Umbilical cord (tissue), 2 donors: ENCODE data around the gene CLCA1. TPM values are rescaled to one million over a fixed set of nuclear protein-coding genes. Genes with fewer than 3 reads are reported as not detected.

Experiments used
- DNase-seq: peaks from one replicate; pipeline ENCODE4 v3.0.0-alpha.2; 2015; ENCODE audit warnings: low spot score
- total RNA-seq: library from RNA; depleted of rRNA; stranded (reverse); fragments of >200 nt; gene quantifications from one replicate; pipeline ENCODE4 v1.2.3, GENCODE V29; 2014; ENCODE audit warnings: low replicate concordance; ENCODE audit not compliant: insufficient read depth

Gene CLCA1
- total RNA-seq, 1 donor from 2014 or later: 0.72 TPM

DNA sequence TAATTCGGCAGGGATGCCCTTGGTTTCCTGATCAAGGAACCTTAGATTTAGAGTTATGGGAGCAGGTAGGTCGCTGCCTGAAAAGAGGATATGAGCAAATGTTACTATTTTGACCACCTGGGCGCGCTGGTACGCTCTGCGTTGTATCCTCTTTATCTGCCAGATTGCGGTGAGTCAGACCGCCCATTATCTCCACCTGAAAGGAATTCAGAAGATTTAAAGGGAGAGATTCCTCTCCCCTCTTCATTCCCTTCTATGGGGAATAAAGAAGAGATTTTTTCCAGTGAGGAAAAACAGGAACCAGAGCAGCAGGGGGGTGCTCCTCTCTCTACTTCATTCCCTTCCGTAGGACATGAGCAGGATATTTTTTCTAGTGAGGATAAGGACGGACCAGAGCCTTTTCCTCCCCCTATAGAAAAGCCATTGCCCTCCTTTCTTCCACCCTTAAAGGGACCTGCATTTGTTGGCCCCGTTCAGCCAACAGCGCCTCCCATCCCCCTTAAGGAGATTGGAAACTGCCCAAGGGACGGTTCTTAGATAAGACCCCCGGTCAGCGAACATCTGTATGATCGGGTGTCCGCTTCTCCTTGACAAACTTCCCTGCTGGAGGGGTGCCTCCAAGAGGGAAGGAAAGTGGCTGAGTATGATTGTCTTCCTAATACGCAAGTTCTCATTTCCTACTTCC lies 34.1 kb downstream of the CLCA1 start:
- DNase-seq: peak; percentile 81

DNA sequence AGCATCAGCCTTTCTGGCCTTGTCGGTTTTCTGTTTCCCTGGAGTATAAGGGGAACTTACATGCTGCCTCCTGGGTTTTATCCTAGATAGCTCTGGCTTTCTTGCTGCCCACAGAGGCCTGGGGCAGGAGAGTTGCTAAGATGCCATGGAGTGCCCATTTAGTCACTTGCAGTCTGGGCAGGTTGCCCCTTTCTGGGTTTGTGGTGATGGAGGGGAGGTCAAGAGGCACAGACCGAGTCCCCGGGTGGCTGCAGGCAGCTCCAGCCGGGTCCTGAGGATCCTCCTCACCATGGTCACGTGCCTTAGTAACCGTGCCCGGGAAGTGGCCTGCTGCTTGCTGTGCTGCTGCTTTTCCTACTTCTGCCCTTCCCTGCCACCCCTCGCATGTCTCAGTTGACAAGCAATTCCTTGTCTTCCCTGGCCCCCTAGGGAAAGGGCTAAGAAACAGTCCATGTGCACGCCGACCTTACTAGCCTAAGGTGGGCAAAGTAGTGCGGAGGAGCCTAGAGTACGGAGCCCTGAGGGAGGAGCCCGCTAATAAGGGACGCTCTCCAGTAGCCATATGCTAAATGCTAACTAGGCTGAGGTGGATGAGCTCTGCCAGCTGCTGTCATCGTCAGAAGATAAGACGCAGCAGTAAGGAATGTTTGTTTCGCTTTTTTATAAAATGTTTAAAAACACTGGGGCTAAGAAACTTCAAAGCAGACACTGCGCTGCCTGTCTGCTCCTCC lies 34.8 kb downstream of the CLCA1 start:
- DNase-seq: peak; percentile 90

DNA sequence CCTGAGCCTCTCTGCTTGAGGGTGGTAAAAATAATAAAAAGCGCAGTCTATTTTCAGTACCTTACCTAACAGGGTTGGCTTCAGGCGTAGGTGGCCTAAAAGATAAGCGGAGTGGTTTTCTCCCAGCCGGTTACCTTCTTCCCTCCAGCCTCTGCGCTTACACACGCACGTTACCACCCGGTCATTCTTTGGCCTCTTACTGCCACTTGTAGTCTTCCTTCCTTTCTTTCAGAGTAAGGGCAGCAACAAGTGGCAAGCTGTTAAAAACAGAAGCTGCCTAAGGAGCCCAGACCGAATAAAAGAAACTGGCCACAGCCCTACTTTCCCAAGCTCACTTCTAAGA lies 35.4 kb downstream of the CLCA1 start:
- DNase-seq: no peak

DNA sequence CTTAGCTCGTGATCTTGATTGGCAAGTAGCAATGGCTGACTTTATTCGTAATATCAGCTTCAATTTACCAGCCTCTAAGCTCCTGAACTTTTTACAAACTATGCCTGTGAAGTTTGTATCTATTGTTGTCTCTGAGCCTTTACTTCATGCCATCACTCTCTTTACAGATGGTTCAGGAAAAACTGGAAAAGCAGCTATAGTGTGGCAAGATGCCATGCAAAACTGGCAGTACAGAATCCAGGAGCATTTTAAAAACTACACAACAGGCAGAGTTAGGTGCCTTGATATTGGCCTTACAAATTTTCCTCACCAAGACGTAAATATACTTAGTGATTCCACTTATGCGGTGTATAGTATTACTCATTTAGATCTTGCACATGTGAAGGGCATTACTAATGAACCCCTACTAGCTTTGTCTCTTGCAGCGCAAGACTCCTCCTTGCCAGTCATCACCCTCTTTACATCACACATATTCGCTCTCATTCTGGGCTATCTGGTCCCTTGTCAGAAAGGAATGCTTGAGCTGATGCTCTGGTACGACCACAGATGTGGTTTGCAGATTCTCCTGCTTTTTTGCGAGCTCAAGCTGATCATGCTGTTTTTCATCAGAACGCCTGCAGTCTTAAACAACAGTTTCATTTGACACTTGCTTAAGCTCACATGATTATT lies 36.3 kb downstream of the CLCA1 start:
- peak; percentile 86 for DNase-seq

DNA sequence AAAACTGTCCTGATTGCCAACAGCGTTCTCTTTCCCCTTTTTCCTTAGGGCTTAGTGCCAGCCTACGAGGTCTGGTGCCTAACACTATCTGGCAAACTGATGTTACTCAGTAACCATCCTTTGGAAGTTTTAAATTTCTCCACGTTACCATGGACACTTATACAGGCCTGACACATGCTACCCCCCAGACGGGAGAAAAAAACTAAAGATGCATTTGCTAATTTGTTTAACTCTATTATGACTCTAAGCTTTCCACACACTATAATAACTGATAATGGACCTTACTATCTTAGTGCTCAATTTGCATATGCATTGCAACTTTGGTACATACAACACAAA lies 36.8 kb downstream of the CLCA1 start:
- DNase-seq: no peak

DNA sequence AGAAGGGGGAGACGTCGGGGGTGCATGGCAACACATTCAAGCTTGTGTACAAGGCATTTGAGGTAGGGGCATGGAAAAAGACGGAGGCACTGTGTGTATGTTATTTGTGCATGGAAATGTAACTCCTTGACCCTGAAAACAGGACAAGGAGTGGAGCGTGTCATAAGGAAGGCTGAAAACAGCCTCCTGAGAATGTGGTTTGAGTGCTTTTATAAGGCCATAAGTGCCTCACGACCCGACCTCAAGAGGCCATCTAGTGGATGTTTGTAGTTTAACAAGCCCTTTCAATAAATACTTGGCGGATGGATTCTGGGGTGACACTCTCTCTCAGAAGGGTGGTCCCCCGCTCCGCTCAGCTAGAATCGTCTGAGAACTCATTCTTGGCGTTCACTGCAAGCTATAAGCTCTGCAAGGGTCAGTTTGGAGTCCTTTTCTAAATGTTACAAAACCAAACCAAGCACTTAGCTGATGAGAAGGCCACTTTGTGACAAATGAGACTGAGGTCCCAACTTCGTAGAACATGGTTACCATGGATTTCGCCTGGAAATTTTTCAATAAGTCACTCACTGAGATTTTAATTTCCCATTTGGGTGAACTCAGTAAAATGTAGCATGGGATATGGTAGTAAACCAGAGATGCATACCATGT lies 39.3 kb downstream of the CLCA1 start:
- DNase-seq: no peak

DNA sequence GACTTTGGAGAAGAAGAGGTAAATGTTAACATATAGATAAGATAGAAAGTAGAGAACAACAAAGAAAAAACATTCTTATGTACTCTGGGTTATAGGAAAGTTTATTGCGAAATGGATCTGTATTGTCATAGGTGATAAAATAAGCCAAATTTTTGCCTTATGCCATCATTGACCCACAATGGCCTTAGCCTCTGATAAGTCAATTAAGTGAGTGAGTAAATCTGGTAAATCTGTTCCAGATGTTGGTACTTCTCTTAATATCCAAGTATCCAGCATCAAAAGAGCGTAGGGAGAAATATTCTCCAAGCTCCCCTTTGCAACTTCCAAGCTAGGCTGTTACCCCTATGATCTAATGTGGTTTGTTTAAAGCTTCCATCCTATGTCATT lies 39.8 kb downstream of the CLCA1 start:
- DNase-seq: peak; percentile 48

DNA sequence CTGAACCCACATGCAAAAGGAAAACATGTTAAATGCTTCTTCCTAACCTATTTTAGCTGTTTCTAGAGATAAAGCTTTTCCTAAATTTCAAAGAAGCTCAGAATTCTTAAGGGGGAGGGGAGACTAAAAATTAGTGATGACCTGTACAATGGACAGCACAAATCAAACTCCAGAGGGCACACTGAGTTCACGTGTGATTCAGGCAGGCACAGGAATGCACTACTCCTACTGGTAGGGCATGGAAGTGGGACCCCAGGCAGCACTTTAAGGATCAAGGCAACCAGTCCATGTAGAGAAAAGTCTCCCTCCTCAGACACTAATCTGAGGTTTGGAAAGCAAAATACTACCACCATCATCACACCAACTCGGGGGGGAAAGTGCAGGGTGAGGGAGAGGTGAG lies 46.9 kb downstream of the CLCA1 start:
- DNase-seq: no peak

DNA sequence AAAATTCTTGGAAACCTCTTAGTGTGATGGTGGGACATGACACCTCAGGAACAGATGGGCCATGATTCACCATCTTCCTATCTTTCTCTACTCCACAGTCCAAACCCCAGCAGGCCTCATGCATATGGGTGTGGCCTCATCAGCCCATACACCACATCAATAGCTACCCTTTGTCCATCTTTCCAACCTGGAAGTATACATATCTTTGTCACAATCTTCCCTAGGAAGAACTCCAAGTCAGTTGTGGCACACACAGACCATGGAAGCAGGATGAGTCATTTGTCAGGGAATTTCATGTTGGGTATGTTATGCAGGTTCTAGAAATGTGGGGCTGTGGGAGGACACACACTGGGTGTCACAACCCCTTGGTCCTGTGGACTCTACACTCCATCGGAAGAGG lies 47.6 kb downstream of the CLCA1 start:
- no peak for DNase-seq

DNA sequence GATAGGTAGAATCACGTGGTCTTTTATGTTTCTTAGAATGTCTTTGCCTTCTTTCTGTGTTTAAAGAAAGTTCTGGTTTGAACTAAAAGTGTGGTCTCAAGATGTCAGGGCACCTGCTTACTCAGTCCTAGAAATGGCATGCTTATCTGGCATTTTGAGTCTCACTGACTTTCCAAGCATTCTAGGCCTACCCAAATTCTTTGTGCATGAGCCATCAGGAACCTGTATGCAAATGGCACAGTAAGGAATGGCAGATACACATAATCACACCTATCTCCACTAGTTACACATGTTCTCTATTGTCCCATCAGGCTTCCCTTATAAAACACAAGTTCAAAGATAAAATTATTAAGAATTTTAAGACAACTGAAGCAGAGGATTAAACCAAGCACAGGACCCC lies 48.6 kb downstream of the CLCA1 start:
- no peak for DNase-seq

DNA sequence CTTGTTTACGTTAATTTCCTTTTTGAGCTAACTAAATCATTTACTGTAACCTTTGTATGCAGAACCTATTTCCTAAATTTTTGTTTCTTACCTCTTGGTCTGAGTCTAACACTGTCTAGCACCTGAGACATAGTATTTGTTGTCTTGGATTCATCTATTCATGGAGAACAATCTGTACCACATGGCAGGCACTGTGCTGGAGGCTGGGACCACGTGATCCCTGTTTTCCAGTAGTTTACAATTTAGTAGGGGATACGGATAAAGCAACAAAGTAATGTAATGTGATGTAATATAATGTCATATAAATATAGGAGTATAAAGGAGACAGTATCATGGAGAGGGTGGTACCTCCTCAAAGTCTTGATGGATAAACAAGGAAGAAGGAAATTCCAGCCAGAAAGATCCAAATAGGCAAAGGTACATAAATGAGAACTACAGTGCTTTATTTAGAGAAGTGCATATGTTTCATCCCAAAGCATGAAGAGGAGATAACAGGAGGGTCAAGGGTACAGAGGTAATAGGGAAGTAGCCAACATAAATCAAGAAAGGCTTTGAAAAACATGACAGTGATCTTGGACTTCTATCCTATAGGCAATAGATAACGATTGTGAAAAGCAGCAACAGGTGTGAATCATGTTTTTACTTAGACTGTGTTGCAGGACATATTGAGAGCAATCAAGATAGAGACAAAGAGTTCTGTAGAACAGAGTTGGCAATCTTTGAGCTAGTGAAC lies 52.2 kb downstream of the CLCA1 start:
- DNase-seq: no peak

DNA sequence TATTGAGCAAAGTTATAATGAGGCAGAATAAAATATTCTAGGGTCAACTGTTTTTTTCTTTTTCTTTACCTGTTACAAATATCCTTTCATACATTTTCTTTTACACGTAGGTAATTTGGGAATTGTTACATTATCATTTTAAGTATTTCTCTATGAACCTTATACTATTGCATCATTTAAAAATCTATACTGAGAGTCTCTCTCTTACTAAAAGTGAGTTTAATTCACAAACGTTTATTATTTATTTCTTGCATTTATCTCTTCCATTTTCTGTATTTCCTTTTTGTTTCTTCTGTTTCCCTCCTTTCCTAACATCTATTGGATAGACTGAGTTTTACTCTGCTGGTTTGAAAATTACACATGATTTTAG lies 52.8 kb downstream of the CLCA1 start:
- DNase-seq: no peak

DNA sequence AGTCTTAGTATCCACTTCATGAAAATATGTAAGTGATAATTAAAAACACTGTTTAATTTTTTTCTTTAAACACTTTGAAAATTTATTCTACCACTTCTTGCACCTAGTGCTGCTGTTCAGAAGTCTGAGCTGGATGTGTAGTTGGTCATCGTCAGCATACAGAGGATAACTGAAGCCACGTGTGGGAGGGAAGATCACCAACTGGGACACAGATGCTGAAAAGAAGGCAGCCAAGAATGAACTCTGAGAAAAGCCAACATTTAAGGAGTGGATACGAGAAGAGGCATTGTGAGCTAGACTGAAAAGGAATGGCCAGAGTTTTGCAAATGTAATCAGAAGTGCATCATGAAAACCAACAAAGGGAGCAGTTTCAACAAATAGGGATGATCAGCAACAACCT lies 53.5 kb downstream of the CLCA1 start:
- no peak for DNase-seq

DNA sequence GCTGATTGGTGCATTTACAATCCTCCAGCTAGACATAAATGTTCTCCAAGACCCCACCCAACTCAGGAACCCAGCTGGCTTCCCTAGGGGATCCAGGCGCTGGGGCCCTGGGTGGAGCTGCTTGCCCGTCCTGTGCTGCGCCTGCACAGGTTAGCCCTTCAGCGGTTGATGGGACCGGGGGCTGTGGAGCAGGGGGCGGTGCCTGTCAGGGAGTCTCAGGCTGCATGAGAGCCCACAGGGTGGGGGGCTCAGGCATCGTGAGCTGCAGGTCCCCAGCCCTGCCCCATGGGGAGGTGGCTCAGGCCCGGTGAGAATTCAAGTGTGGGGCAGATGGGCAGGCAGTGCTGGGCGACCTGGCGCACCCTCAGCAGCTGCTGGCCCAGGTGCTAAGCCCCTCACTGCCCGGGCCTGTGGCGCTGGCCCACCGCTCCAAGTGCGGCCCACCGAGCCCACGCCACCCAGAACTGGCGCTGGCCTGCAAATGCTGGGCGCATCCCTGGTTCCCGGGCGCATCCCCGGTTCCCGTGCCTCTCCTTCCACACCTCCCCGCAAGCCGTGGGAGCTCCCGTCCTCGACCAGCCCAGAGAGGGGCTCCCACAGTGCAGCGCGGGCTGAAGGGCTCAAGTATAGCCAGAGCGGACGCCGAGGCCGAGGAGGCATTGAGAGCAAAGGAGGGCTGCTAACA lies 55.1 kb downstream of the CLCA1 start:
- no peak for DNase-seq

DNA sequence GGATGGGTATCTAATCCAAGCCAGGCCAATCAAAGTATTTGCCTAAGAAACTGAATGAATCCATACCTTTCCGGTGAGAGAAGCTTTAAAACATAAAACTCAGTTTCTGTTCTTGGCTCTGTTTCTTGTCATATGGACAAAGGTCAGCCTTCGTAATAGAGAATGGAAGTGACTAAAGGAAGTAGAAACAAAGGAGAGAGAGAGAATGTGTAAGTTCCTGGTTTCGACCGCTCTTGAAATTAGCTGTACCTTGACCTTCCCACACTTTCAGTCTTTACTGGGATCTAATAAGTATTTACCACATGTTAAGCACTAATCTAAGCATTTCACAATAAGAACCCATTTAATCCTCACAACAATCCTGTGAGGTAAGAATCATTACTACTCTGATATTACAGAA lies 58.6 kb downstream of the CLCA1 start:
- DNase-seq: no peak

DNA sequence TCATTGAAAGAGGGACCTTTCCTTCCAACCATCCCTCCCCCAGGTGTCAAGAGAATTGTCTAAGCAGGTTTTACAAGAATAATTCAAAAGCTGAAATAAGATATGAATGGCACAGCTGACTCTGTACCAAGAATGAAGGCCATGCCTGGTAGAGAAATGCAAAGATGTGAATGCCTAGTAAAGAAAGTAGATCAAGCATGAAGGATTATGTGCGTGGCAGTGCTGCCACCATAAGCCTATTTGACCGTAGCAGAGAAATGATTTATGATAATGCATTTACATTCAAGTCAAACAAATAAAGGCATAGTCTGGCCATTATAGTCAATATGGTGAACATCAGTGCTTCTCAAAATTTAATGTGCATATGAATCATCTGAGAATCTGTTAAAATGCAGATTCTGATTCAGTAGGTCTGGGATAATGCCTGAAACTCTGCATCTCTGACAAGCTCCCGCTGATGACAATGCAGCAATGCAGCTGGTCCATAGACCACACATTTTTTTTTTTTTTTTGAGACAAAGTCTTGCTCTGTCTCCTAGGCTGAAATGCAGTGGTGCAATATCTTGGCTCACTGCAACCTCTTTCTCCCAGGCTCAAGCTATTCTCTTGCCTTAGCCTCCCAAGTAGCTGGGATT lies 61.6 kb downstream of the CLCA1 start:
- DNase-seq: no peak

DNA sequence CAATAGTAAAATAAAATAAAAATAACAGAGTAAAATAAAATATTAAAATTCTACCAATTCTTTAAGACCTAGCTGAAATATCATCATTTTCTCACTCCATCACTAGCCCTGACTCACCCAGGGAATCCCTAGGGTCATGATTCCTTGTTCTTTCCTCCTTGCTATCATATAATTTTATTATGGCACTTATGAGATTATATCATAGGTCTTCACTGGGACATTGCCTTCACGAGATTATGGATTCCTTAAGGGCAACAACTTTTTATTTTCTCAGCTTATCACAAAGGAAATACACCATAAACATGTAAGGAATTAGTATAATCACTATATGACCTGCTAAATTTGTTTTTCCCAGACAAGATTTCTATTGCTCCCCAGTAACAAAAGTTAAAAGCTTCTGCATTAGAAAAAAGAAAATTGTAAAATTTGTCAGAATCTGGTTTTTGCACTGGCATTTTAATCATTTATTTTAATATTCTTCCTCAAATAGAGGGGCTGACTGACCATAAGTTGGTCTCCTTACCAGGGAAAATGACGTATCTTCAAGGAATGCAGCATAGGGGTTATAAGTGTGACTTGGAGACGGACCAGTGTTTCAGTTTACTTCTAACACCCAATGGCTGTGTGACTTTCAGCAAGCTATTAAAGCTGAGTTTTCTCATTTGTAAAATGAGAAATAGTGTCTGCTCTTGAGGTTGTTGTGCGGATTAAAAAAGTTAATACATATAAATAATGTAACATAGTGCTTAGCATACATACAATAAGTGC lies 69.4 kb downstream of the CLCA1 start:
- DNase-seq: no peak

DNA sequence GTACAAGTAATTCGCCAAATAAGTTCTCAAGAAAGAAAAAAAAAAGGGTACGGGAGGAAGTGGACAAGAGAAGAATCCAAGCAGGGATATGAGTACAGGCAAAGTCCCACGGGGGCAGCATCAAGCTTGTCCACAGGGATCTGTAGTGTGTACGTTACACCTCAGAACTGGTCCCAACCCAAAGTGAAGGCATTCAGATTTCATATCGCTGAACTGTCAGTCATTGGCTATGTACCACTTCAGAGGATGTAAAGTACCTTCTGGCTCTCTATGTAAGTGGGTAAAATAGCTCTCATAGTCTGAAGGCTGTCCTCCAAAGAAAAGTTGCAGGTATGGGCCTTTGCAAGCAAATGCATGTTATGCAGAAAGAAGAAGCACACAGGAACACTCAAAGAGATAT lies 70.0 kb downstream of the CLCA1 start:
- DNase-seq: no peak

DNA sequence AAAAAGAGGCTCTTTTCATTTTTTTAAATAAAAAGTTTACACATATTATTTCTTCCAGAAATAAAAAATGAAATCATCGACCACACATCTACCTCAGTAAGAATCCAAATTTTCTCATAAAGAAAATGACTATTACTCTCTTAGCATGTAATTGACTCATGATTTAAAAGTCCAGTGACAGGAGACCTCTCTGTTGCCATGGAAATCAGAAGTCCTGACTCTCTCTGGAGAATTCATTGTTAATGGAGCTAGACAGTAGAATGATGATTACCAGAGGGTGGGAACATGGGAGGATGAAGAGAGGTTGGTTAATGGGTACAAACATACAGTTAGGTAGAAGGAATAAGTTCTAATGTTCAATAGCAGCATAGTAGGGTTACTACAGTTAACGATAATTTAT lies 73.1 kb downstream of the CLCA1 start:
- DNase-seq: no peak

DNA sequence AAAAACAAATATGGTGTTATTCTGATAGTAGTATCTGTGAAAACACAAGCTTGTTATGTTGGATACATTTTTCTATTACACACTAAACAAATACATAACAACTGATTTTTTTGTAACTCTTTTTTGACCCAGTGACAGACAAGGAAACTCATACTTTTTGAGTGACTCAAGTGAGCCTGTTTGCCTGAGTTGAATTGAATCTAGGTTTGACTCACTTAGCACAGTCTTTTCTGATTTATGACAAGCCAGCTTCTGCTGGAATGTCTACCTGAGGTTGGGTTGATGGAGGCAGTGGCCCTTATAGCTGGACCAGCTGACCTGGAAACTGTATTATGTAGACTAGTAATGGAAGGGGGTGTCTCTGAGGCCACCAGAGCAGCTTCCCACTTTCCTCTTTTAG lies 73.9 kb downstream of the CLCA1 start:
- DNase-seq: no peak
